HCT116 (cell line): ENCODE measurements around the gene MESD. TPM values are rescaled to one million over a fixed set of nuclear protein-coding genes. Genes with fewer than 3 reads are reported as not detected.

Experiments used
- ATAC-seq: fragments of 200-7000 bp; cut with Tn5 transposase; 2 replicates; pipeline ENCODE4 v1.9.1; 2020; ENCODE audit warnings: mild to moderate bottlenecking, moderate library complexity
- BruUV-seq: library from RNA; stranded (reverse); fragments of 400-500 nt; replicated peaks from 2 replicates; lab custom pipeline; 2021; lab: Mats Ljungman, UMichigan
- CTCF ChIA-PET: fragments of 300-600 bp; sonication (Branson Sonifier 250); formaldehyde crosslinking; loops from one replicate; lab custom pipeline; 2021; ENCODE audit warnings: antibody characterized with exemption; lab: Charles Lee
- POLR2A ChIA-PET: fragments of 300-600, 350-600 bp; sonication (Branson Sonifier 250); formaldehyde crosslinking; loops from one replicate; lab custom pipeline; 2021; ENCODE audit warnings: antibody characterized with exemption; lab: Charles Lee
- RAD21 ChIA-PET, 2 experiments: fragments of 300-600 bp; sonication (Branson Sonifier 250); formaldehyde crosslinking; loops; one replicate each; lab custom pipeline; 2023; ENCODE audit warnings: low total read pairs in 2 of 2; ENCODE audit not compliant: uncharacterized antibody in 2 of 2, unreplicated experiment in 2 of 2, low non-redundant PET in 1 of 2; lab: Charles Lee
- DNase-seq: peaks from one replicate; pipeline ENCODE4 v3.0.0-alpha.2; 2010; ENCODE audit warnings: low read depth, low spot score
- H2AFZ ChIP-seq: fragments of 200-600 bp; shearing (Covaris generic), sonication (generic); 2 replicates; pipeline ENCODE4 v1.6.1; 2017; ENCODE audit warnings: low read depth, mixed run types, mixed read lengths, antibody characterized with exemption, low read length; ENCODE audit not compliant: poor library complexity, severe bottlenecking
- H3K27ac ChIP-seq: 2 replicates; pipeline ENCODE4 v1.5.1; 2012; ENCODE audit warnings: low read depth, low read length
- H3K27me3 ChIP-seq: fragments of 200-600 bp; sonication (generic); 2 replicates; pipeline ENCODE4 v1.6.1; 2016; ENCODE audit warnings: mixed run types, low read length, mixed read lengths; ENCODE audit not compliant: insufficient read depth
- H3K36me3 ChIP-seq, 2 experiments: fragments of 200-500 bp in 1 of 2; fragments of 200-600 bp in 1 of 2; sonication (Bioruptor generic) in 1 of 2; sonication (generic) in 1 of 2; 2 replicates each; pipeline versions ENCODE4 v1.5.1 to v1.6.1; 2014 to 2016; ENCODE audit warnings: low read length in 2 of 2, inconsistent platforms in 1 of 2, mixed read lengths in 1 of 2, mixed run types in 1 of 2; ENCODE audit not compliant: insufficient read depth in 2 of 2, control insufficient read depth in 1 of 2
- H3K4me1 ChIP-seq, 2 experiments: fragments of 200-600 bp in 1 of 2; sonication (generic) in 1 of 2; 2 replicates each; pipeline versions ENCODE4 v1.5.1 to v1.6.1; 2012 to 2017; ENCODE audit warnings: low read length in 2 of 2, inconsistent platforms in 1 of 2, mild to moderate bottlenecking in 1 of 2, mixed read lengths in 1 of 2, mixed run types in 1 of 2, moderate library complexity in 1 of 2; ENCODE audit not compliant: insufficient read depth in 2 of 2, control insufficient read depth in 1 of 2
- H3K4me2 ChIP-seq: fragments of 200-600 bp; sonication (generic); 2 replicates; pipeline ENCODE4 v1.6.1; 2017; ENCODE audit warnings: mixed run types, low read length, mixed read lengths
- H3K4me3 ChIP-seq, 2 experiments: fragments of 200-600 bp in 1 of 2; sonication (generic) in 1 of 2; replicated peaks in 1 of 2; 2 replicates each; pipeline ENCODE4 v1.5.1; 2011 to 2016; ENCODE audit warnings: low read length in 2 of 2, control low read depth in 1 of 2, low read depth in 1 of 2, mild to moderate bottlenecking in 1 of 2, mixed read lengths in 1 of 2, mixed run types in 1 of 2
- H3K79me2 ChIP-seq: fragments of 200-600 bp; sonication (generic); 2 replicates; pipeline ENCODE4 v1.6.1; 2017; ENCODE audit warnings: mild to moderate bottlenecking, mixed run types, low read length, moderate library complexity, mixed read lengths; ENCODE audit not compliant: insufficient read depth
- H3K9ac ChIP-seq: fragments of 200-600 bp; sonication (generic); 2 replicates; pipeline ENCODE4 v1.6.1; 2016; ENCODE audit warnings: low read length, mixed read lengths
- H3K9me2 ChIP-seq: fragments of 200-600 bp; sonication (generic), shearing (Covaris generic); 2 replicates; pipeline ENCODE4 v1.6.1; 2017; ENCODE audit warnings: mixed run types, mild to moderate bottlenecking, moderate library complexity; ENCODE audit not compliant: insufficient read depth
- H3K9me3 ChIP-seq, 2 experiments: fragments of 200-500 bp in 1 of 2; fragments of 200-600 bp in 1 of 2; sonication (Bioruptor generic) in 1 of 2; sonication (generic) in 1 of 2; 2 replicates each; pipeline ENCODE4 v1.6.1; 2014 to 2017; ENCODE audit warnings: low read length in 2 of 2, mixed read lengths in 2 of 2, inconsistent platforms in 1 of 2, low read depth in 1 of 2, mild to moderate bottlenecking in 1 of 2, mixed run types in 1 of 2, moderate library complexity in 1 of 2; ENCODE audit not compliant: control insufficient read depth in 1 of 2, insufficient read depth in 1 of 2
- H4K20me1 ChIP-seq: fragments of 200-600 bp; sonication (generic), shearing (Covaris generic); 2 replicates; pipeline ENCODE4 v1.6.1; 2017; ENCODE audit warnings: mixed run types, mild to moderate bottlenecking, moderate library complexity; ENCODE audit not compliant: insufficient read depth
- CBX3 ChIP-seq: IDR thresholded peaks from 2 replicates; pipeline ENCODE4 v1.6.1; 2012; ENCODE audit warnings: low read depth
- EZH2 ChIP-seq: fragments of 200-600 bp; sonication (generic); IDR thresholded peaks from 2 replicates; pipeline ENCODE4 v1.6.1; 2017; ENCODE audit warnings: antibody characterized with exemption, mixed run types
- POLR2AphosphoS5 ChIP-seq: IDR thresholded peaks from 2 replicates; pipeline ENCODE4 v1.6.1; 2011; ENCODE audit warnings: mild to moderate bottlenecking, low read depth, low read length, moderate library complexity
- RAD21 ChIP-seq: IDR thresholded peaks from 2 replicates; pipeline ENCODE4 v1.6.1; 2012; ENCODE audit warnings: low read depth, mild to moderate bottlenecking
- REST ChIP-seq: IDR thresholded peaks from 2 replicates; pipeline ENCODE4 v1.6.1; 2012; ENCODE audit warnings: low read depth
- SIN3A ChIP-seq: IDR thresholded peaks from 2 replicates; pipeline ENCODE4 v1.6.1; 2012; ENCODE audit warnings: low read depth
- SRF ChIP-seq: IDR thresholded peaks from 2 replicates; pipeline ENCODE4 v1.6.1; 2012; ENCODE audit warnings: low read depth
- YY1 ChIP-seq: IDR thresholded peaks from 2 replicates; pipeline ENCODE4 v1.6.1; 2011; ENCODE audit warnings: low read length, low read depth, moderate library complexity, mild to moderate bottlenecking; ENCODE audit not compliant: insufficient replicate concordance; ENCODE audit errors: extremely low read depth
- ZFX ChIP-seq: fragments of 450-650 bp; IDR thresholded peaks from 2 replicates; pipeline ENCODE4 v1.6.1; 2017
- ZNF274 ChIP-seq: fragments of 200-500 bp; sonication (Bioruptor generic); IDR thresholded peaks from 2 replicates; pipeline ENCODE4 v1.6.1; 2014; ENCODE audit warnings: mild to moderate bottlenecking, low read depth, low read length, inconsistent platforms
- intact Hi-C: fragments of 100-400 bp; cut with micrococcal nuclease; formaldehyde crosslinking; loops from 2 replicates; pipeline ENCODE4 v1.10.0; 2022
- total RNA-seq: library from RNA; stranded (reverse); gene quantifications from one replicate; pipeline ENCODE4 v1.2.1, GENCODE V29; 2021; ENCODE audit not compliant: unreplicated experiment

Gene MESD
- total RNA-seq, 1 experiment from 2014 or later, result 22.5 TPM

GRCh38 chr15:80989081-80989517 is 520 bp downstream of the MESD start:
- BruUV-seq, result no TSS peak
- H3K9me2 ChIP-seq, result no peaks in the 10 kb centered on the region

GRCh38 chr15:80988148-80988796 is 1.3 kb downstream of the MESD start:
- Histone ChIP-seq H3K36me3 (no peaks in the 10 kb centered on the region), H3K79me2 (peaks cover 61% of the 10 kb centered on the region), H3K4me3 (peak overlapping the region; percentile 97 to 100), H3K27ac (no peak overlapping the region), H3K4me2 (peak overlapping the region; percentile 89), H3K9ac (peak overlapping the region; percentile 87), H4K20me1 (no peaks in the 10 kb centered on the region), H3K27me3 (no peaks in the 10 kb centered on the region), H3K9me3 (no peaks in the 10 kb centered on the region), H3K4me1 (peaks cover 13 to 29% of the 10 kb centered on the region in 2 experiments; a peak in 3 of 4 replicates), H2AFZ (no peak overlapping the region), H3K9me2 (no peaks in the 10 kb centered on the region)
- DNase-seq, result no peak
- intact Hi-C loops, result no loop called here
- BruUV-seq, result TSS peak; percentile 63
- no peak for TF ChIP-seq YY1
- TF ChIP-seq POLR2AphosphoS5, result no peak
- no peak for TF ChIP-seq REST
- no peak for TF ChIP-seq RAD21
- TF ChIP-seq CBX3, result no peak
- TF ChIP-seq ZNF274, result no peak
- no peak for TF ChIP-seq ZFX
- TF ChIP-seq SRF, result no peak
- TF ChIP-seq EZH2, result no peak
- ChIA-PET RAD21 (no interaction called here), CTCF (no interaction called here), POLR2A (no interaction called here)
- ATAC-seq, result no peak

More at GRCh38 chr15:80989081-80989517, 520 bp downstream of the MESD start:
- Histone ChIP-seq H3K27me3 (no peaks in the 10 kb centered on the region), H2AFZ (peak overlapping the region; percentile 15), H3K27ac (peak overlapping the region; percentile 77), H3K79me2 (peaks cover 53% of the 10 kb centered on the region), H4K20me1 (no peaks in the 10 kb centered on the region), H3K9ac (peak overlapping the region; percentile 87), H3K4me3 (peak overlapping the region; percentile 97 to 100), H3K4me2 (peak overlapping the region; percentile 89), H3K4me1 (peaks cover 13 to 29% of the 10 kb centered on the region in 2 experiments; a peak in 3 of 4 replicates), H3K9me3 (no peaks in the 10 kb centered on the region), H3K36me3 (no peaks in the 10 kb centered on the region)
- POLR2A ChIA-PET, result no interaction called here
- no peak for TF ChIP-seq ZFX
- TF ChIP-seq SIN3A, result peak; percentile 14; the same call in 1 of the 2 replicates
- CTCF ChIA-PET, result no interaction called here
- intact Hi-C loops, result loop anchor here (1.0 kb wide), 1 partner anchor 11 kb away; the partner anchor contains the start of gene TLNRD1
- ATAC-seq (peak; percentile 34), DNase-seq (no peak)
- RAD21 ChIA-PET, result no interaction called here
